SK-N-MC (cell line): ENCODE data around the gene ANK3.

Experiments
- EZH2 ChIP-seq: fragments of 200-600 bp; sonication (generic); IDR thresholded peaks from one replicate; pipeline ENCODE4 v1.6.1; 2017; ENCODE audit warnings: antibody characterized with exemption
- FOXP2 ChIP-seq: optimal IDR thresholded peaks from 2 replicates; pipeline ENCODE3; 2011; ENCODE audit warnings: mild to moderate bottlenecking, moderate library complexity; ENCODE audit not compliant: insufficient read depth; ENCODE audit errors: extremely low read length, control extremely low read depth
- POLR2AphosphoS5 ChIP-seq: IDR thresholded peaks from 2 replicates; pipeline ENCODE4 v1.6.1; 2012; ENCODE audit warnings: mild to moderate bottlenecking, low read depth, low read length, borderline replicate concordance

- TF ChIP-seq POLR2AphosphoS5, result no peak
- TF ChIP-seq EZH2, result no peak
- no peak for TF ChIP-seq FOXP2
These were observed 41.3 kb upstream of the ANK3 start for GRCh38 chr10:60430836-60431597.
